HL-60 (cell line): ENCODE data around the gene RALA.

Source experiments
- DNase-seq, 2 experiments: peaks; one replicate each; pipeline ENCODE4 v3.0.0-alpha.2; 2010 to 2020; ENCODE audit warnings: low read depth in 1 of 2, low spot score in 1 of 2
- H3K27ac ChIP-seq: fragments of 250-450 bp; sonication (Bioruptor Pico); replicated peaks from 2 replicates; pipeline ENCODE4 v1.5.1; 2020; ENCODE audit warnings: mild to moderate bottlenecking, moderate library complexity
- H3K27me3 ChIP-seq: fragments of 250-450 bp; sonication (Bioruptor Pico); 2 replicates; pipeline ENCODE4 v1.5.1; 2021; ENCODE audit warnings: mild to moderate bottlenecking, moderate library complexity; ENCODE audit not compliant: insufficient read depth, poor library complexity, severe bottlenecking
- H3K4me3 ChIP-seq: replicated peaks from 2 replicates; pipeline ENCODE4 v1.5.1; 2011; ENCODE audit warnings: mild to moderate bottlenecking, control low read depth, low read length; ENCODE audit not compliant: insufficient read depth
- GABPA ChIP-seq: IDR thresholded peaks from 2 replicates; pipeline ENCODE4 v1.6.1; 2012; ENCODE audit warnings: low read depth
- POLR2AphosphoS5 ChIP-seq: IDR thresholded peaks from 2 replicates; pipeline ENCODE4 v1.6.1; 2012; ENCODE audit warnings: low read depth
- SPI1 ChIP-seq: IDR thresholded peaks from 2 replicates; pipeline ENCODE4 v1.6.1; 2012; ENCODE audit warnings: low read depth, mild to moderate bottlenecking, borderline replicate concordance
- TF ChIP-seq, protein P1 (sequence below): IDR thresholded peaks from 2 replicates; pipeline ENCODE4 v1.6.1; 2012; ENCODE audit warnings: low read depth; ENCODE audit not compliant: insufficient replicate concordance
- TF ChIP-seq, protein P2 (sequence below): IDR thresholded peaks from one replicate; pipeline ENCODE4 v1.5.1; 2011; ENCODE audit warnings: low read length, control low read depth, inconsistent platforms; ENCODE audit not compliant: insufficient read depth

RALA gene

DNA sequence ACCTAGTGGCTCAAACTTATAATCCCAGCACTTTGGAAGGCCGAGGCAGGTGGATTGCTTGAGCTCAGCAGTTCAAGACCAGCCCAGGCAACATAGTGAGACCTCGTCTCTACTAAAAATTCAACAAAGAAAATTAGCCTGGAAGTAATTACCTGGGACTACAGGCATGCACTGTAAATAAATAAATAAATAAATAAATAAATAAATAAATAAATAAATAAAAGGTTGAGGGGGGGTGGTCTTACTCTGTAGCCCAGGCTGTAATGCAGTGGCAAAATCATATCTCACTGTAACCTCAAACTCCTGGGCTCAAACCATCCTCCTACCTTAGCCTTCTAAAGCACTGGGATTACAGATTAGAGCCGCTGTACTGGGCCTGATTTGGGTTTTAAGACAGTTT, 50.5 kb downstream of the RALA start:
- no peak overlapping the region for H3K4me3 ChIP-seq
- TF ChIP-seq GABPA (no peak), SPI1 (no peak), POLR2AphosphoS5 (no peak)
- TF ChIP-seq, protein P1, sequence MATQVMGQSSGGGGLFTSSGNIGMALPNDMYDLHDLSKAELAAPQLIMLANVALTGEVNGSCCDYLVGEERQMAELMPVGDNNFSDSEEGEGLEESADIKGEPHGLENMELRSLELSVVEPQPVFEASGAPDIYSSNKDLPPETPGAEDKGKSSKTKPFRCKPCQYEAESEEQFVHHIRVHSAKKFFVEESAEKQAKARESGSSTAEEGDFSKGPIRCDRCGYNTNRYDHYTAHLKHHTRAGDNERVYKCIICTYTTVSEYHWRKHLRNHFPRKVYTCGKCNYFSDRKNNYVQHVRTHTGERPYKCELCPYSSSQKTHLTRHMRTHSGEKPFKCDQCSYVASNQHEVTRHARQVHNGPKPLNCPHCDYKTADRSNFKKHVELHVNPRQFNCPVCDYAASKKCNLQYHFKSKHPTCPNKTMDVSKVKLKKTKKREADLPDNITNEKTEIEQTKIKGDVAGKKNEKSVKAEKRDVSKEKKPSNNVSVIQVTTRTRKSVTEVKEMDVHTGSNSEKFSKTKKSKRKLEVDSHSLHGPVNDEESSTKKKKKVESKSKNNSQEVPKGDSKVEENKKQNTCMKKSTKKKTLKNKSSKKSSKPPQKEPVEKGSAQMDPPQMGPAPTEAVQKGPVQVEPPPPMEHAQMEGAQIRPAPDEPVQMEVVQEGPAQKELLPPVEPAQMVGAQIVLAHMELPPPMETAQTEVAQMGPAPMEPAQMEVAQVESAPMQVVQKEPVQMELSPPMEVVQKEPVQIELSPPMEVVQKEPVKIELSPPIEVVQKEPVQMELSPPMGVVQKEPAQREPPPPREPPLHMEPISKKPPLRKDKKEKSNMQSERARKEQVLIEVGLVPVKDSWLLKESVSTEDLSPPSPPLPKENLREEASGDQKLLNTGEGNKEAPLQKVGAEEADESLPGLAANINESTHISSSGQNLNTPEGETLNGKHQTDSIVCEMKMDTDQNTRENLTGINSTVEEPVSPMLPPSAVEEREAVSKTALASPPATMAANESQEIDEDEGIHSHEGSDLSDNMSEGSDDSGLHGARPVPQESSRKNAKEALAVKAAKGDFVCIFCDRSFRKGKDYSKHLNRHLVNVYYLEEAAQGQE, result no peak
- TF ChIP-seq, protein P2, sequence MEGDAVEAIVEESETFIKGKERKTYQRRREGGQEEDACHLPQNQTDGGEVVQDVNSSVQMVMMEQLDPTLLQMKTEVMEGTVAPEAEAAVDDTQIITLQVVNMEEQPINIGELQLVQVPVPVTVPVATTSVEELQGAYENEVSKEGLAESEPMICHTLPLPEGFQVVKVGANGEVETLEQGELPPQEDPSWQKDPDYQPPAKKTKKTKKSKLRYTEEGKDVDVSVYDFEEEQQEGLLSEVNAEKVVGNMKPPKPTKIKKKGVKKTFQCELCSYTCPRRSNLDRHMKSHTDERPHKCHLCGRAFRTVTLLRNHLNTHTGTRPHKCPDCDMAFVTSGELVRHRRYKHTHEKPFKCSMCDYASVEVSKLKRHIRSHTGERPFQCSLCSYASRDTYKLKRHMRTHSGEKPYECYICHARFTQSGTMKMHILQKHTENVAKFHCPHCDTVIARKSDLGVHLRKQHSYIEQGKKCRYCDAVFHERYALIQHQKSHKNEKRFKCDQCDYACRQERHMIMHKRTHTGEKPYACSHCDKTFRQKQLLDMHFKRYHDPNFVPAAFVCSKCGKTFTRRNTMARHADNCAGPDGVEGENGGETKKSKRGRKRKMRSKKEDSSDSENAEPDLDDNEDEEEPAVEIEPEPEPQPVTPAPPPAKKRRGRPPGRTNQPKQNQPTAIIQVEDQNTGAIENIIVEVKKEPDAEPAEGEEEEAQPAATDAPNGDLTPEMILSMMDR, result no peak
- H3K27me3 ChIP-seq, result no peaks in the 10 kb centered on the region
- H3K27ac ChIP-seq, result no peak overlapping the region
- DNase-seq, result no peak

DNA sequence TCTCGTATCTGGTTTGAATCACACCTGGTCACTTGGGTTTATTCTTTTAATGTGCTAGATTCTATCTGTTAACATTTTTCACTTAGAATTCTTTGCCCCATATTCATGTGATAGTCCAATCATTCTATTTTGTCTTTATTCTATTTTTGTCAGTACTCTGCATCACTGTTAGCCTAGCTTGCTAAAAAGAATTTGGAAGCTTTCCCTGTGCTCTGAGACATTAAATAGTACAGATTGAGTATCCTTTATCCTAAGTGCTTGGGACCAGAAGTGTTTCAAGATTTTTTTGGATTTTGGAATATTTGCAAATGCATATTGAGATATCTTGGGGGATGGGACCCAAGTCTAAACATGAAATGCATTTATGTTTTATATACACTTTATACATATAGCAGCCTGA, 51.0 kb downstream of the RALA start:
- Histone ChIP-seq H3K4me3 (no peak overlapping the region), H3K27ac (no peak overlapping the region), H3K27me3 (no peaks in the 10 kb centered on the region)
- no peak for DNase-seq
- TF ChIP-seq GABPA (no peak), SPI1 (no peak), POLR2AphosphoS5 (no peak)
- TF ChIP-seq, protein P2, result no peak
- TF ChIP-seq, protein P1, result no peak

DNA sequence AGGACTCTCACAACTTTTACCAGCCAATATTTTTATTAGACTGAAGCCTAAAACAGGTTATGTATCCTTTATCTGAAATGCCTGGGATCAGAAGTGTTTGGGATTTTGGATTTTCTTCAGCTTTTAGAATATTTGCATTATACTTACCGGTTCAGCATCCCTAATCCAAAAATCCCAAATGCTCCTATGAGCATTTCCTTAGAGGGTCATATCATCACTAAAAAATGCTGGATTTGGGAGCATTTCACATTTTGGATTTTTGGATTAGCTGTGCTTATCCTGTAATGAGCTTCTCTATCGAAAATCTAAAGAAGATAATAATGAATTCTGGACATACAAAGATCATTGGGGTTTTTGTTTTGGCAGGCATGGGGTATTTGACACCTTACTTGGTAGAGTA, 53.0 kb downstream of the RALA start:
- no peak for DNase-seq
- Histone ChIP-seq H3K4me3 (no peak overlapping the region), H3K27me3 (no peaks in the 10 kb centered on the region), H3K27ac (no peak overlapping the region)
- TF ChIP-seq, protein P2, result no peak
- TF ChIP-seq, protein P1, result no peak
